Endometrium (tissue), 2 donors: ENCODE results near the gene ISOC2.
"Not testable (repeated sequence)": the region's sequence is repeated elsewhere in the genome, so short reads cannot be mapped to it uniquely, and the experiment has no call there.

Source experiments
- FAIRE-seq: peaks from 2 replicates; lab custom pipeline; 2012; peaks lifted over from hg19 to GRCh38; lab: Jason Lieb, UNC
- donor health status: control.
- donor health status: control.

The ISOC2 gene

GRCh38 chr19:55440411-55441105, 20.9 kb downstream of the ISOC2 start:
- no peak for FAIRE-seq

GRCh38 chr19:55439052-55439451, 22.4 kb downstream of the ISOC2 start:
- FAIRE-seq: no peak

GRCh38 chr19:55437410-55437809, 24.0 kb downstream of the ISOC2 start:
- FAIRE-seq: no peak

GRCh38 chr19:55436847-55437246, 24.6 kb downstream of the ISOC2 start:
- FAIRE-seq: no peak

GRCh38 chr19:55435020-55435419, 26.4 kb downstream of the ISOC2 start:
- no peak for FAIRE-seq

GRCh38 chr19:55434356-55434919, 27.0 kb downstream of the ISOC2 start:
- no peak for FAIRE-seq

GRCh38 chr19:55433292-55433691, 28.1 kb downstream of the ISOC2 start:
- FAIRE-seq: no peak

- FAIRE-seq: no peak
Observed at GRCh38 chr19:55432241-55432959, 29.0 kb downstream of the ISOC2 start.

GRCh38 chr19:55431183-55431582, 30.3 kb downstream of the ISOC2 start:
- FAIRE-seq: no peak

GRCh38 chr19:55426042-55426441, 35.4 kb downstream of the ISOC2 start:
- FAIRE-seq: no peak

- no peak for FAIRE-seq
Observed at GRCh38 chr19:55424518-55424917, 36.9 kb downstream of the ISOC2 start.

GRCh38 chr19:55423225-55424005, 38.0 kb downstream of the ISOC2 start:
- FAIRE-seq: no peak

GRCh38 chr19:55421281-55421680, 40.2 kb downstream of the ISOC2 start:
- FAIRE-seq: not testable (repeated sequence)

GRCh38 chr19:55419624-55420236, 41.7 kb downstream of the ISOC2 start:
- FAIRE-seq: no peak

- no peak for FAIRE-seq
Observed at GRCh38 chr19:55419103-55419502, 42.3 kb downstream of the ISOC2 start.

GRCh38 chr19:55418185-55418584, 43.3 kb downstream of the ISOC2 start:
- FAIRE-seq: no peak

GRCh38 chr19:55410168-55410567, 51.3 kb downstream of the ISOC2 start:
- no peak for FAIRE-seq

GRCh38 chr19:55409179-55409578, 52.3 kb downstream of the ISOC2 start:
- not testable (repeated sequence) for FAIRE-seq

GRCh38 chr19:55408533-55408872, 52.9 kb downstream of the ISOC2 start:
- FAIRE-seq: no peak

- FAIRE-seq: peak; percentile 93
Observed at GRCh38 chr19:55407800-55408532, 53.5 kb downstream of the ISOC2 start.

- FAIRE-seq: not testable (repeated sequence)
Observed at GRCh38 chr19:55407550-55407799, 54.0 kb downstream of the ISOC2 start, which contains the start of gene UBE2S. UBE2S (minus strand) TSS chr19:55407788; CDS start chr19:55407589, 199 bp downstream.
